Small intestine (tissue), 7 donors: ENCODE data around the gene ILF3. TPM values are rescaled to one million over a fixed set of nuclear protein-coding genes. Genes with fewer than 3 reads are reported as not detected.

Experiments
- DNase-seq, 2 donors: peaks; one replicate each; pipeline versions ENCODE4 v3.0.0 to v3.0.0-alpha.2; 2013
- FAIRE-seq: peaks from 2 replicates; lab custom pipeline; 2012; peaks lifted over from hg19 to GRCh38; lab: Jason Lieb, UNC
- H3K27ac ChIP-seq, 3 donors: one replicate each; pipeline ENCODE4 v1.5.1; 2013; ENCODE audit warnings: low read length in 2 of 3, mild to moderate bottlenecking in 2 of 3, control low read depth in 1 of 3, inconsistent platforms in 1 of 3, low read depth in 1 of 3, moderate library complexity in 1 of 3
- H3K27me3 ChIP-seq, 3 donors: one replicate each; pipeline ENCODE4 v1.6.1; 2013; ENCODE audit warnings: low read length in 3 of 3, inconsistent platforms in 1 of 3; ENCODE audit not compliant: control insufficient read depth in 3 of 3, insufficient read depth in 3 of 3
- H3K36me3 ChIP-seq, 3 donors: one replicate each; pipeline ENCODE4 v1.6.1; 2013; ENCODE audit warnings: low read length in 3 of 3, inconsistent platforms in 1 of 3, low read depth in 1 of 3, mild to moderate bottlenecking in 1 of 3, moderate library complexity in 1 of 3; ENCODE audit not compliant: control insufficient read depth in 3 of 3, insufficient read depth in 2 of 3
- H3K4me1 ChIP-seq, 3 donors: one replicate each; pipeline ENCODE4 v1.6.1; 2013; ENCODE audit warnings: low read length in 2 of 3, inconsistent platforms in 1 of 3, low read depth in 1 of 3, mild to moderate bottlenecking in 1 of 3, moderate library complexity in 1 of 3; ENCODE audit not compliant: control insufficient read depth in 3 of 3, insufficient read depth in 2 of 3
- H3K4me3 ChIP-seq, 3 donors: one replicate each; pipeline ENCODE4 v1.5.1; 2013; ENCODE audit warnings: low read length in 3 of 3, control low read depth in 1 of 3, inconsistent platforms in 1 of 3, low read depth in 1 of 3, mild to moderate bottlenecking in 1 of 3, moderate library complexity in 1 of 3
- H3K9me3 ChIP-seq, 2 donors: one replicate each; pipeline ENCODE4 v1.6.1; 2013; ENCODE audit warnings: low read depth in 1 of 2, low read length in 1 of 2; ENCODE audit not compliant: control insufficient read depth in 2 of 2, insufficient read depth in 1 of 2
- WGBS, 3 donors: extraction: QIAGEN DNeasy Blood & Tissue Kit; methylation state at CpG; one replicate each; pipeline ENCODE4 v1.1.7; 2013; 5-methylcytosine and 5-hydroxymethylcytosine counted together
- polyA plus RNA-seq, 4 donors: library from polyadenylated mRNA; stranded (reverse) in 3 of 4; unstranded in 1 of 4; fragments of 200-250 nt in 3 of 4; fragments of 120-200 nt in 1 of 4; gene quantifications; one replicate each; pipeline versions ENCODE4 v1.2.1 to v1.2.3, GENCODE V29; 2013
- donor health status: healthy with polysubstance abuse.
- donor health status: control.
- donor health status: control.
- donor health status: Bipolar disorder and iron deficiency.
- donor health status: healthy.

Gene ILF3
- polyA plus RNA-seq, 4 donors = 37.3 to 170 (median 87.6) TPM

- FAIRE-seq = no peak
- H3K4me1 ChIP-seq = no peaks in the 10 kb centered on the region
- WGBS, 3 donors = 89 to 95% (median 90%) methylated on average over 13 to 15 of the region's 15 CpGs
These were observed 28.4 kb downstream of the ILF3 start for GRCh38 chr19:10682397-10683063.

DNA sequence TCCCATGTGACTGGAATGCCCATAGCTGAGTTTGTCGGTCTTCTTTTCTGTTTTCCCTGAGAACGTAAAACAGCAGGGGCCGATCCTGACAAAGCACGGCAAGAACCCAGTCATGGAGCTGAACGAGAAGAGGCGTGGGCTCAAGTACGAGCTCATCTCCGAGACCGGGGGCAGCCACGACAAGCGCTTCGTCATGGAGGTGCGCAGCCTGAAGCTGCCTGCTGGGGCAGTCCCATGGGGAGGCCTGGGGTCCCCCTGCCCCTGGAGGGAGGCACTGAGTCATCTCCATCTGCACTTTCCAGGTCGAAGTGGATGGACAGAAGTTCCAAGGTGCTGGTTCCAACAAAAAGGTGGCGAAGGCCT lies 28.9 kb downstream of the ILF3 start:
- 92 to 97% (median 96%) methylated on average over 14 to 15 of the region's 15 CpGs for WGBS, 3 donors
- no peak for FAIRE-seq
- peaks cover 48 to 92% (median 60%) of the 10 kb centered on the region in 3 donors for H3K36me3 ChIP-seq

More at GRCh38 chr19:10682397-10683063, 28.4 kb downstream of the ILF3 start:
- Histone ChIP-seq H3K9me3 (no peaks in the 10 kb centered on the region), H3K27me3 (no peaks in the 10 kb centered on the region), H3K4me3 (no peak overlapping the region), H3K27ac (no peak overlapping the region), H3K36me3 (peaks cover 48 to 92% (median 59%) of the 10 kb centered on the region in 3 donors)
- DNase-seq = no peak

GRCh38 chr19:10683582-10683981 lies 29.4 kb downstream of the ILF3 start:
- 84 to 87% (median 86%) methylated on average over 21 of the region's 21 CpGs for WGBS, 3 donors

More for the DNA sequence above, 28.9 kb downstream of the ILF3 start:
- H3K27me3 ChIP-seq = no peaks in the 10 kb centered on the region
- no peak overlapping the region for H3K27ac ChIP-seq
- no peaks in the 10 kb centered on the region for H3K4me1 ChIP-seq
- no peak overlapping the region for H3K4me3 ChIP-seq
- DNase-seq = no peak
- no peaks in the 10 kb centered on the region for H3K9me3 ChIP-seq

DNA sequence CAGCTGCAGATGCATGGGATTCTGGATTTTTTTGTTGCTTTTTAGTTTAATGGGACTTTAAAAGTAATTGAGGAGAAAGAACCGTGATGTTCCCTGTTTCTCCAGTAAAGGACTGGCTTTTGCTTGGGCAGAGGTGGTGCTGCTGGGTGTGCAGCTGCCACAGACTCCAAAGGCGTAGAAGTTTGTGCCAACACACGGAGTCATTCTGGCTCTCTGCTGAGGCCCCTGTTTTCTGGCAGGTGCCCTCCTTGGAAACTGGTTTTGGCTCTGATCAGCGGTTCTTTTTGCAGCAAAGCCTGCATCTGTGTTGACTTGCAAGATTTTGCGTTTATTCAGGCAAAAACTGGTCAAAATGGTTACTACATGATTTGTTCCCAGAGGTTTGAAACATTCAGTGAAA lies 31.1 kb downstream of the ILF3 start:
- WGBS, 3 donors = 83 to 86% (median 86%) methylated on average over 5 of the region's 5 CpGs
- DNase-seq (no peak), FAIRE-seq (no peak)
- no peak overlapping the region for H3K4me3 ChIP-seq
- H3K27ac ChIP-seq = no peak overlapping the region
- H3K27me3 ChIP-seq = no peaks in the 10 kb centered on the region
- no peaks in the 10 kb centered on the region for H3K4me1 ChIP-seq
- H3K9me3 ChIP-seq = no peaks in the 10 kb centered on the region
- peaks cover 41 to 92% (median 58%) of the 10 kb centered on the region in 3 donors for H3K36me3 ChIP-seq

More at GRCh38 chr19:10683582-10683981, 29.4 kb downstream of the ILF3 start:
- H3K9me3 ChIP-seq = no peaks in the 10 kb centered on the region
- no peak for DNase-seq
- H3K4me3 ChIP-seq = no peak overlapping the region
- no peak for FAIRE-seq
- H3K4me1 ChIP-seq = no peaks in the 10 kb centered on the region
- no peak overlapping the region for H3K27ac ChIP-seq
- H3K27me3 ChIP-seq = no peaks in the 10 kb centered on the region
- H3K36me3 ChIP-seq = peaks cover 47 to 93% (median 62%) of the 10 kb centered on the region in 3 donors

DNA sequence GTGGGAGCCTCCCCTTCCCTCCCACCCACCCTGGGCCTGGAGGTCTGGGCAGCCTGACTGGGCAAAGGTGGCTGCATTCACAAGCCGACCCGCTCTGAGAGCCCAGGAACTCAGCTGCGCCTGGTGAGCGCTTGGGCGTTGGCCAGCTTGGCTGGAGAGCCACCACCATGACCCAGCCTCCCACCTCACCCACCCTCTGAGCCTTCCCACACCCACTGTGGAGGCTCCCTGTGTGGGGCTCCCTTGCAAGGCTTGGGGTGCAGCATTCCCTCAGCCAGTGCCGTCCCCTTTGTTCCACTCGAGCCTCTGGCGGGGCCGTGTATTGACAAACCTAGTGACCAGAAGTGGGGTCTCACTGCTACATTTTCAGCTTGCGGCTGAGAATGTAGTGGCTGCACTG lies 32.0 kb downstream of the ILF3 start:
- no peak overlapping the region for H3K27ac ChIP-seq
- H3K4me1 ChIP-seq = no peaks in the 10 kb centered on the region
- FAIRE-seq (no peak), DNase-seq (no peak)
- 87 to 93% (median 89%) methylated on average over 7 to 10 of the region's 10 CpGs for WGBS, 3 donors
- no peaks in the 10 kb centered on the region for H3K27me3 ChIP-seq
- peaks cover 37 to 92% (median 50%) of the 10 kb centered on the region in 3 donors for H3K36me3 ChIP-seq
- H3K4me3 ChIP-seq = no peak overlapping the region
- H3K9me3 ChIP-seq = no peaks in the 10 kb centered on the region

DNA sequence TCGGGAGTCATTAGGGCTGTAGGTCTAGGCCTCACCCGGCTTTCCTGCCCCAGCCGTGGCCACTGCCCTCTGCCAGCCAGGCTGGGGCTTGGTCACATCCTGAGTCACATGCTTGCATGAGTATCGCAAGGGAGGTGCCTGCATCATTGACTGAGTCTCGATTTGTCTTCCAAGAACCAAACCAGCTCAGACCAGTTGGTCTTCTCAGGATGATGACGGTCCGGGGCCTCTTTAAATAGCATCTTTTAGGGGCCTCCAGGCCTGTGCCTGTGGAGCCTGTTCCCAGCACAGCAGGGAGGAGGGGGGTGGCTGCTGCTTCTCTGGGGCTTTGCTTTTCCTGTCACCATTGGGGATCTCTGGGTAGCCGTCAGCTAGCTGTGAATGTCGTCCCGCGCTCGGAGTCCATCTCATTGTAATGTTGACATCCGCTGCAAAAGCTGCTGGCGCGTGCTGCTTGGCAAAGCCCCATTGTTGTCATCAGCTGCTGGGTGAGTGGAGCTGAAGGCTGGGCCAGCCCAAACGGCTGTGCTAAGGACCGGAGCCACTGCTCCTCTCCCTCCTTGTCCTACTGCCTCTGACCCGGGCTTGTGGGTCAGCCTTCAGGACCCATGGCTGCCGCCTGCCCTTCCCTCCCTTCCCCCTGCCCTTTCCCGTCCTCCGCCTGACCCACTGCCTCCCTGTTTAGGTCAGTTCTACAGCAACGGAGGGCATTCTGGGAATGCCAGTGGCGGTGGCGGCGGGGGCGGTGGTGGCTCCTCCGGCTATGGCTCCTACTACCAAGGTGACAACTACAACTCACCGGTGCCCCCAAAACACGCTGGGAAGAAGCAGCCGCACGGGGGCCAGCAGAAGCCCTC lies 32.7 kb downstream of the ILF3 start:
- no peaks in the 10 kb centered on the region for H3K9me3 ChIP-seq
- no peak overlapping the region for H3K4me3 ChIP-seq
- WGBS, 3 donors = 82 to 86% (median 86%) methylated on average over 28 to 31 of the region's 31 CpGs
- FAIRE-seq (no peak), DNase-seq (no peak)
- H3K27me3 ChIP-seq = no peaks in the 10 kb centered on the region
- H3K36me3 ChIP-seq = peaks cover 34 to 92% (median 49%) of the 10 kb centered on the region in 3 donors
- H3K27ac ChIP-seq = no peak overlapping the region
- H3K4me1 ChIP-seq = no peaks in the 10 kb centered on the region

GRCh38 chr19:10687518-10688288 lies 33.6 kb downstream of the ILF3 start:
- peaks cover 31 to 92% (median 40%) of the 10 kb centered on the region in 3 donors for H3K36me3 ChIP-seq
- 89 to 93% (median 92%) methylated on average over 22 to 25 of the region's 25 CpGs for WGBS, 3 donors
- H3K4me3 ChIP-seq = no peak overlapping the region
- FAIRE-seq (no peak), DNase-seq (no peak)
- no peaks in the 10 kb centered on the region for H3K4me1 ChIP-seq
- no peaks in the 10 kb centered on the region for H3K9me3 ChIP-seq
- no peak overlapping the region for H3K27ac ChIP-seq
- H3K27me3 ChIP-seq = no peaks in the 10 kb centered on the region
